ENCODE data around the gene TGFBR2.

- TF ChIP-seq CTCF (IDR thresholded peaks at IDR 0.05) (no peak), POLR2A (IDR thresholded peaks at IDR 0.05) (no peak), POLR2AphosphoS5 (IDR thresholded peaks at IDR 0.05) (peak; percentile 9)
These were observed 75.3 kb downstream of the TGFBR2 start for GRCh38 chr3:30681649-30682211.

Measured in prostate gland (tissue), 2 donors.